PC-9 (cell line): ENCODE measurements around the gene KDM4F.

Source experiments
- EZH2 ChIP-seq: fragments of 200-600 bp; sonication (generic); IDR thresholded peaks from 2 replicates; pipeline ENCODE4 v1.8.0; 2017; ENCODE audit warnings: antibody characterized with exemption, low read depth
- TF ChIP-seq, protein P1 (sequence below): fragments of 200-600 bp; sonication (generic); conservative IDR thresholded peaks from 2 replicates; pipeline ENCODE4 v1.6.1; 2017; ENCODE audit warnings: mixed run types, antibody characterized with exemption, mild to moderate bottlenecking, moderate library complexity

DNA sequence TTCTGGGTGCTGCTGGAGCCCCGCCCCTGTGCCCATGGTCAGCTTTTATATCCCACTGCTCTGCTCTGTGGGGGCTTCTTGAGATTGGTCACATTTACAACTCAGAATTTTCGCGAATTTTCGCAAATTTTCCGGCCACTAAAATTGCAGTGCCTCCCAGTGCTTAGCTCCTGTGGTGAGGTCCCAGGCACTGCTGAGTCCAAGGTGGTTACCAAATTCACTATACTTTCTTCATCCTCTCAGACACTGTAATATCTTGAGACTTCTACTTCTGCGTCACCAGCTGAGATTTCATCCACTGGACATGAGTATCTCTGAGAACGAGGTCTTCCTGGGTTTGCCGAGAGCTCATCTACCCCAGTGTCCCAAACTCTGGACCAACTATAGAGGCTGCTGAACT lies 8.7 kb downstream of the KDM4F start:
- TF ChIP-seq, protein P1, sequence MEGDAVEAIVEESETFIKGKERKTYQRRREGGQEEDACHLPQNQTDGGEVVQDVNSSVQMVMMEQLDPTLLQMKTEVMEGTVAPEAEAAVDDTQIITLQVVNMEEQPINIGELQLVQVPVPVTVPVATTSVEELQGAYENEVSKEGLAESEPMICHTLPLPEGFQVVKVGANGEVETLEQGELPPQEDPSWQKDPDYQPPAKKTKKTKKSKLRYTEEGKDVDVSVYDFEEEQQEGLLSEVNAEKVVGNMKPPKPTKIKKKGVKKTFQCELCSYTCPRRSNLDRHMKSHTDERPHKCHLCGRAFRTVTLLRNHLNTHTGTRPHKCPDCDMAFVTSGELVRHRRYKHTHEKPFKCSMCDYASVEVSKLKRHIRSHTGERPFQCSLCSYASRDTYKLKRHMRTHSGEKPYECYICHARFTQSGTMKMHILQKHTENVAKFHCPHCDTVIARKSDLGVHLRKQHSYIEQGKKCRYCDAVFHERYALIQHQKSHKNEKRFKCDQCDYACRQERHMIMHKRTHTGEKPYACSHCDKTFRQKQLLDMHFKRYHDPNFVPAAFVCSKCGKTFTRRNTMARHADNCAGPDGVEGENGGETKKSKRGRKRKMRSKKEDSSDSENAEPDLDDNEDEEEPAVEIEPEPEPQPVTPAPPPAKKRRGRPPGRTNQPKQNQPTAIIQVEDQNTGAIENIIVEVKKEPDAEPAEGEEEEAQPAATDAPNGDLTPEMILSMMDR: no peak
- no peak for TF ChIP-seq EZH2
